HCT116 (cell line): ENCODE results near the gene RLF. TPM values are rescaled to one million over a fixed set of nuclear protein-coding genes. Genes with fewer than 3 reads are reported as not detected.

ENCODE experiments used
- ATAC-seq: fragments of 200-7000 bp; cut with Tn5 transposase; 2 replicates; pipeline ENCODE4 v1.9.1; 2020; ENCODE audit warnings: mild to moderate bottlenecking, moderate library complexity
- BruUV-seq: library from RNA; stranded (reverse); fragments of 400-500 nt; replicated peaks from 2 replicates; lab custom pipeline; 2021; lab: Mats Ljungman, UMichigan
- CTCF ChIA-PET: fragments of 300-600 bp; sonication (Branson Sonifier 250); formaldehyde crosslinking; loops from one replicate; lab custom pipeline; 2021; ENCODE audit warnings: antibody characterized with exemption; lab: Charles Lee
- POLR2A ChIA-PET: fragments of 300-600, 350-600 bp; sonication (Branson Sonifier 250); formaldehyde crosslinking; loops from one replicate; lab custom pipeline; 2021; ENCODE audit warnings: antibody characterized with exemption; lab: Charles Lee
- RAD21 ChIA-PET, 2 experiments: fragments of 300-600 bp; sonication (Branson Sonifier 250); formaldehyde crosslinking; loops; one replicate each; lab custom pipeline; 2023; ENCODE audit warnings: low total read pairs in 2 of 2; ENCODE audit not compliant: uncharacterized antibody in 2 of 2, unreplicated experiment in 2 of 2, low non-redundant PET in 1 of 2; lab: Charles Lee
- DNase-seq: peaks from one replicate; pipeline ENCODE4 v3.0.0-alpha.2; 2010; ENCODE audit warnings: low read depth, low spot score
- H2AFZ ChIP-seq: fragments of 200-600 bp; shearing (Covaris generic), sonication (generic); 2 replicates; pipeline ENCODE4 v1.6.1; 2017; ENCODE audit warnings: low read depth, mixed run types, mixed read lengths, antibody characterized with exemption, low read length; ENCODE audit not compliant: poor library complexity, severe bottlenecking
- H3K27ac ChIP-seq: 2 replicates; pipeline ENCODE4 v1.5.1; 2012; ENCODE audit warnings: low read depth, low read length
- H3K27me3 ChIP-seq: fragments of 200-600 bp; sonication (generic); 2 replicates; pipeline ENCODE4 v1.6.1; 2016; ENCODE audit warnings: mixed run types, low read length, mixed read lengths; ENCODE audit not compliant: insufficient read depth
- H3K36me3 ChIP-seq, 2 experiments: fragments of 200-500 bp in 1 of 2; fragments of 200-600 bp in 1 of 2; sonication (Bioruptor generic) in 1 of 2; sonication (generic) in 1 of 2; 2 replicates each; pipeline versions ENCODE4 v1.5.1 to v1.6.1; 2014 to 2016; ENCODE audit warnings: low read length in 2 of 2, inconsistent platforms in 1 of 2, mixed read lengths in 1 of 2, mixed run types in 1 of 2; ENCODE audit not compliant: insufficient read depth in 2 of 2, control insufficient read depth in 1 of 2
- H3K4me1 ChIP-seq, 2 experiments: fragments of 200-600 bp in 1 of 2; sonication (generic) in 1 of 2; 2 replicates each; pipeline versions ENCODE4 v1.5.1 to v1.6.1; 2012 to 2017; ENCODE audit warnings: low read length in 2 of 2, inconsistent platforms in 1 of 2, mild to moderate bottlenecking in 1 of 2, mixed read lengths in 1 of 2, mixed run types in 1 of 2, moderate library complexity in 1 of 2; ENCODE audit not compliant: insufficient read depth in 2 of 2, control insufficient read depth in 1 of 2
- H3K4me2 ChIP-seq: fragments of 200-600 bp; sonication (generic); 2 replicates; pipeline ENCODE4 v1.6.1; 2017; ENCODE audit warnings: mixed run types, low read length, mixed read lengths
- H3K4me3 ChIP-seq, 2 experiments: fragments of 200-600 bp in 1 of 2; sonication (generic) in 1 of 2; replicated peaks in 1 of 2; 2 replicates each; pipeline ENCODE4 v1.5.1; 2011 to 2016; ENCODE audit warnings: low read length in 2 of 2, control low read depth in 1 of 2, low read depth in 1 of 2, mild to moderate bottlenecking in 1 of 2, mixed read lengths in 1 of 2, mixed run types in 1 of 2
- H3K79me2 ChIP-seq: fragments of 200-600 bp; sonication (generic); 2 replicates; pipeline ENCODE4 v1.6.1; 2017; ENCODE audit warnings: mild to moderate bottlenecking, mixed run types, low read length, moderate library complexity, mixed read lengths; ENCODE audit not compliant: insufficient read depth
- H3K9ac ChIP-seq: fragments of 200-600 bp; sonication (generic); 2 replicates; pipeline ENCODE4 v1.6.1; 2016; ENCODE audit warnings: low read length, mixed read lengths
- H3K9me2 ChIP-seq: fragments of 200-600 bp; sonication (generic), shearing (Covaris generic); 2 replicates; pipeline ENCODE4 v1.6.1; 2017; ENCODE audit warnings: mixed run types, mild to moderate bottlenecking, moderate library complexity; ENCODE audit not compliant: insufficient read depth
- H3K9me3 ChIP-seq, 2 experiments: fragments of 200-500 bp in 1 of 2; fragments of 200-600 bp in 1 of 2; sonication (Bioruptor generic) in 1 of 2; sonication (generic) in 1 of 2; 2 replicates each; pipeline ENCODE4 v1.6.1; 2014 to 2017; ENCODE audit warnings: low read length in 2 of 2, mixed read lengths in 2 of 2, inconsistent platforms in 1 of 2, low read depth in 1 of 2, mild to moderate bottlenecking in 1 of 2, mixed run types in 1 of 2, moderate library complexity in 1 of 2; ENCODE audit not compliant: control insufficient read depth in 1 of 2, insufficient read depth in 1 of 2
- H4K20me1 ChIP-seq: fragments of 200-600 bp; sonication (generic), shearing (Covaris generic); 2 replicates; pipeline ENCODE4 v1.6.1; 2017; ENCODE audit warnings: mixed run types, mild to moderate bottlenecking, moderate library complexity; ENCODE audit not compliant: insufficient read depth
- CBX3 ChIP-seq: IDR thresholded peaks from 2 replicates; pipeline ENCODE4 v1.6.1; 2012; ENCODE audit warnings: low read depth
- EGR1 ChIP-seq: IDR thresholded peaks from 2 replicates; pipeline ENCODE4 v1.6.1; 2012; ENCODE audit warnings: low read depth
- ELF1 ChIP-seq: IDR thresholded peaks from 2 replicates; pipeline ENCODE4 v1.6.1; 2012; ENCODE audit warnings: low read depth, borderline replicate concordance
- EZH2 ChIP-seq: fragments of 200-600 bp; sonication (generic); IDR thresholded peaks from 2 replicates; pipeline ENCODE4 v1.6.1; 2017; ENCODE audit warnings: antibody characterized with exemption, mixed run types
- FOSL1 ChIP-seq: IDR thresholded peaks from 2 replicates; pipeline ENCODE4 v1.6.1; 2012; ENCODE audit warnings: low read depth
- POLR2A ChIP-seq: IDR thresholded peaks from 2 replicates; pipeline ENCODE4 v1.7.0; 2011; ENCODE audit warnings: borderline replicate concordance; ENCODE audit not compliant: insufficient read depth, insufficient read length; ENCODE audit errors: extremely low read depth
- POLR2AphosphoS5 ChIP-seq: IDR thresholded peaks from 2 replicates; pipeline ENCODE4 v1.6.1; 2011; ENCODE audit warnings: mild to moderate bottlenecking, low read depth, low read length, moderate library complexity
- RAD21 ChIP-seq: IDR thresholded peaks from 2 replicates; pipeline ENCODE4 v1.6.1; 2012; ENCODE audit warnings: low read depth, mild to moderate bottlenecking
- SIN3A ChIP-seq: IDR thresholded peaks from 2 replicates; pipeline ENCODE4 v1.6.1; 2012; ENCODE audit warnings: low read depth
- SP1 ChIP-seq: IDR thresholded peaks from 2 replicates; pipeline ENCODE4 v1.6.1; 2012; ENCODE audit warnings: low read depth
- SRF ChIP-seq: IDR thresholded peaks from 2 replicates; pipeline ENCODE4 v1.6.1; 2012; ENCODE audit warnings: low read depth
- TCF7L2 ChIP-seq: IDR thresholded peaks from 2 replicates; pipeline ENCODE4 v1.7.0; 2011; ENCODE audit warnings: borderline replicate concordance, inconsistent platforms; ENCODE audit not compliant: insufficient read depth, insufficient read length; ENCODE audit errors: extremely low read depth
- YY1 ChIP-seq: IDR thresholded peaks from 2 replicates; pipeline ENCODE4 v1.6.1; 2011; ENCODE audit warnings: low read length, low read depth, moderate library complexity, mild to moderate bottlenecking; ENCODE audit not compliant: insufficient replicate concordance; ENCODE audit errors: extremely low read depth
- ZFX ChIP-seq: fragments of 450-650 bp; IDR thresholded peaks from 2 replicates; pipeline ENCODE4 v1.6.1; 2017
- intact Hi-C: fragments of 100-400 bp; cut with micrococcal nuclease; formaldehyde crosslinking; loops from 2 replicates; pipeline ENCODE4 v1.10.0; 2022
- total RNA-seq: library from RNA; stranded (reverse); gene quantifications from one replicate; pipeline ENCODE4 v1.2.1, GENCODE V29; 2021; ENCODE audit not compliant: unreplicated experiment
- TF ChIP-seq, protein P1 (sequence below): IDR thresholded peaks from 2 replicates; pipeline ENCODE4 v1.6.1; 2011; ENCODE audit warnings: mild to moderate bottlenecking, low read length, moderate library complexity; ENCODE audit not compliant: insufficient replicate concordance; ENCODE audit errors: extremely low read depth
- TF ChIP-seq, protein P2 (sequence below), 3 experiments: fragments of 200-600 bp in 1 of 3; sonication (generic) in 1 of 3; IDR thresholded peaks in 2 of 3; conservative IDR thresholded peaks in 1 of 3; 2 replicates each; pipeline ENCODE4 v1.5.1; 2012 to 2017; ENCODE audit warnings: low read depth in 2 of 3, low read length in 2 of 3, antibody characterized with exemption in 1 of 3, borderline replicate concordance in 1 of 3, control low read depth in 1 of 3, mild to moderate bottlenecking in 1 of 3, mixed read lengths in 1 of 3, mixed run types in 1 of 3, moderate library complexity in 1 of 3; ENCODE audit not compliant: insufficient read depth in 1 of 3
- TF ChIP-seq, protein P3 (sequence below): IDR thresholded peaks from 2 replicates; pipeline ENCODE4 v1.6.1; 2012
- TF ChIP-seq, protein P4 (sequence below): IDR thresholded peaks from 2 replicates; pipeline ENCODE4 v1.6.1; 2012

RLF gene
- total RNA-seq, 1 experiment from 2014 or later: 20.5 TPM

DNA sequence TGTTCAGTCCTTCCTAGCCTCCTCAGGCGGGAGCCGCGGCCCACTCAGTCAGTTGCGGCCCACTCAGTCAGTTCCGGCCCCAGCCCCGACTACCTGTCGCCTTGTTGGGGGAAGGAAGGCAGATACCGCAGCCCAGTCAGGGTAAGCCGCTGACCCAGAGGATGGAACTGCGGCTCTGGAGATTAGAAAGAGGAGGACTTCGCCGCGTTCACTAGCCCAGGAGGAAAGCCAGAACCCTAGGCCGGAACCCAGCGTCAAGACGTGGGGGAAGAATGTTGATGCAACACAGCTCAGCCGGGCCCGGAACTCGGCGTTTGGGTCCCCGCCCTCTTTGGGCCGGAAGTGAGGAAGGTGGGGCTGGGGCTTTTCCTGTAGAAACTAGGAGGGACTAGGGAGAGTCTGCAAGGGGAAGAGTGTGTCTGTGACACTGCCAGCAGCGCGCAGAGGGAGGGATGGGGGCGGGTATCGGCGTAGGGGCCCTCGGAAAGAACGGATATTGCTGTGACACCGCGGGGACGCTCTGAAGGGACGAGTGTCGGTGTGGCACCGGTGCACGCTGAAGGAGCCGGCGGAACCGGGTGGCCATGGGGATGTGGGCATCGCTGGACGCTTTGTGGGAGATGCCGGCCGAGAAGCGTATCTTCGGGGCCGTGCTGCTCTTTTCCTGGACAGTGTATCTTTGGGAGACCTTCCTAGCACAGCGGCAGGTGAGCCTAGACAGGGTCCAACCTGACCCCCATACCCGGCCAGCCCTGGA, 96.7 kb downstream of the RLF start, which contains the start of gene ZMPSTE24:
Gene ZMPSTE24, plus strand, starts transcription at position 549 of the 757 bp plus-strand sequence. Its CDS starts 36 bp downstream, at position 585.
- DNase-seq: peak; percentile 97
- peak within 1 kb of the TSS; percentile 90 for H3K4me2 ChIP-seq
- ChIA-PET RAD21 (interaction anchor here in 1 of 2 experiments (0.7 kb wide), 1 partner anchor 10 kb away, joined by 4 read pairs; the partner anchor contains the start of gene TMCO2), POLR2A (no interaction called here)
- BruUV-seq: no TSS peak
- H3K9me2 ChIP-seq: no peaks in the 10 kb centered on the region
- H3K9ac ChIP-seq: peak within 1 kb of the TSS; percentile 98
- H3K27ac ChIP-seq: peak within 1 kb of the TSS; percentile 94
- intact Hi-C loops: loop anchor here (5.0 kb wide), 1 partner anchor 216 kb away; the partner anchor contains the start of gene CAP1
- H3K79me2 ChIP-seq: peaks cover 63% of the 10 kb centered on the region
- peak; percentile 96 for ATAC-seq
- H3K36me3 ChIP-seq: peaks cover 14 to 21% of the 10 kb centered on the region in 2 experiments; a peak in 3 of 4 replicates
- TF ChIP-seq POLR2A: peak; percentile 63
- TF ChIP-seq, protein P1, sequence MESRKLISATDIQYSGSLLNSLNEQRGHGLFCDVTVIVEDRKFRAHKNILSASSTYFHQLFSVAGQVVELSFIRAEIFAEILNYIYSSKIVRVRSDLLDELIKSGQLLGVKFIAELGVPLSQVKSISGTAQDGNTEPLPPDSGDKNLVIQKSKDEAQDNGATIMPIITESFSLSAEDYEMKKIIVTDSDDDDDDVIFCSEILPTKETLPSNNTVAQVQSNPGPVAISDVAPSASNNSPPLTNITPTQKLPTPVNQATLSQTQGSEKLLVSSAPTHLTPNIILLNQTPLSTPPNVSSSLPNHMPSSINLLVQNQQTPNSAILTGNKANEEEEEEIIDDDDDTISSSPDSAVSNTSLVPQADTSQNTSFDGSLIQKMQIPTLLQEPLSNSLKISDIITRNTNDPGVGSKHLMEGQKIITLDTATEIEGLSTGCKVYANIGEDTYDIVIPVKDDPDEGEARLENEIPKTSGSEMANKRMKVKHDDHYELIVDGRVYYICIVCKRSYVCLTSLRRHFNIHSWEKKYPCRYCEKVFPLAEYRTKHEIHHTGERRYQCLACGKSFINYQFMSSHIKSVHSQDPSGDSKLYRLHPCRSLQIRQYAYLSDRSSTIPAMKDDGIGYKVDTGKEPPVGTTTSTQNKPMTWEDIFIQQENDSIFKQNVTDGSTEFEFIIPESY: peak; percentile 46
- no peak for TF ChIP-seq FOSL1
- TF ChIP-seq SIN3A: peak; percentile 99; the same call in 1 of the 2 replicates
- peak; percentile 94 for TF ChIP-seq SRF
- peak; percentile 93 for TF ChIP-seq POLR2AphosphoS5
- TF ChIP-seq ELF1: peak; percentile 76
- peak; percentile 100 for TF ChIP-seq CBX3
- TF ChIP-seq, protein P2, sequence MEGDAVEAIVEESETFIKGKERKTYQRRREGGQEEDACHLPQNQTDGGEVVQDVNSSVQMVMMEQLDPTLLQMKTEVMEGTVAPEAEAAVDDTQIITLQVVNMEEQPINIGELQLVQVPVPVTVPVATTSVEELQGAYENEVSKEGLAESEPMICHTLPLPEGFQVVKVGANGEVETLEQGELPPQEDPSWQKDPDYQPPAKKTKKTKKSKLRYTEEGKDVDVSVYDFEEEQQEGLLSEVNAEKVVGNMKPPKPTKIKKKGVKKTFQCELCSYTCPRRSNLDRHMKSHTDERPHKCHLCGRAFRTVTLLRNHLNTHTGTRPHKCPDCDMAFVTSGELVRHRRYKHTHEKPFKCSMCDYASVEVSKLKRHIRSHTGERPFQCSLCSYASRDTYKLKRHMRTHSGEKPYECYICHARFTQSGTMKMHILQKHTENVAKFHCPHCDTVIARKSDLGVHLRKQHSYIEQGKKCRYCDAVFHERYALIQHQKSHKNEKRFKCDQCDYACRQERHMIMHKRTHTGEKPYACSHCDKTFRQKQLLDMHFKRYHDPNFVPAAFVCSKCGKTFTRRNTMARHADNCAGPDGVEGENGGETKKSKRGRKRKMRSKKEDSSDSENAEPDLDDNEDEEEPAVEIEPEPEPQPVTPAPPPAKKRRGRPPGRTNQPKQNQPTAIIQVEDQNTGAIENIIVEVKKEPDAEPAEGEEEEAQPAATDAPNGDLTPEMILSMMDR (IDR thresholded peaks at IDR 0.05 in 2 of 3, conservative IDR thresholded peaks at IDR 0.05 in 1 of 3; ENCODE audit: borderline replicate concordance in 1 of 3, insufficient read depth in 1 of 3, low read depth in 2 of 3, low read length in 2 of 3): no peak
- no peak for TF ChIP-seq EZH2
- TF ChIP-seq, protein P3, sequence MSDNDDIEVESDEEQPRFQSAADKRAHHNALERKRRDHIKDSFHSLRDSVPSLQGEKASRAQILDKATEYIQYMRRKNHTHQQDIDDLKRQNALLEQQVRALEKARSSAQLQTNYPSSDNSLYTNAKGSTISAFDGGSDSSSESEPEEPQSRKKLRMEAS: peak; percentile 97
- TF ChIP-seq EGR1: peak; percentile 81
- no peak for TF ChIP-seq RAD21
- TF ChIP-seq, protein P4, sequence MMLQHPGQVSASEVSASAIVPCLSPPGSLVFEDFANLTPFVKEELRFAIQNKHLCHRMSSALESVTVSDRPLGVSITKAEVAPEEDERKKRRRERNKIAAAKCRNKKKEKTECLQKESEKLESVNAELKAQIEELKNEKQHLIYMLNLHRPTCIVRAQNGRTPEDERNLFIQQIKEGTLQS: no peak
- TF ChIP-seq TCF7L2: peak; percentile 87
- peak; percentile 99 for TF ChIP-seq ZFX
- peak; percentile 90 for TF ChIP-seq SP1
- TF ChIP-seq YY1: peak; percentile 83
- TF ChIP-seq, all 23 proteins: peak for 13
- Histone ChIP-seq H3K4me1 (peaks cover 4 to 6% of the 10 kb centered on the region in 2 experiments), H3K9me3 (no peaks in the 10 kb centered on the region), H3K27me3 (no peaks in the 10 kb centered on the region), H2AFZ (peak within 1 kb of the TSS; percentile 84), H4K20me1 (no peaks in the 10 kb centered on the region), H3K4me3 (peak within 1 kb of the TSS; percentile 99 to 100)
- CTCF ChIA-PET: interaction anchor here (1.0 to 1.4 kb wide), 3 partner anchors 11 to 81 kb away, joined by 3 to 4 read pairs (median 3); partner anchors contain the start of gene TMCO2
